ENCODE measurements around the gene NCSTN.

GRCh38 chr1:160340146-160340545 is 3.0 kb upstream of the NCSTN start:
- TF ChIP-seq CTCF (IDR thresholded peaks at IDR 0.05), result no peak
- TF ChIP-seq ZFX (IDR thresholded peaks at IDR 0.05; ENCODE audit: borderline replicate concordance), result no peak
